Suprapubic skin (tissue), 4 donors: ENCODE measurements around the gene FMN1. TPM values are rescaled to one million over a fixed set of nuclear protein-coding genes. Genes with fewer than 3 reads are reported as not detected.

Source experiments
- DNase-seq, 2 donors: peaks; one replicate each; pipeline ENCODE4 v3.0.0-alpha.2; 2019; ENCODE audit warnings: low spot score in 2 of 2
- H3K27ac ChIP-seq: fragments of 200-600 bp; sonication (generic); one replicate; pipeline ENCODE4 v1.5.1; 2019
- H3K27me3 ChIP-seq: fragments of 200-600 bp; sonication (generic); one replicate; pipeline ENCODE4 v1.5.1; 2019
- H3K36me3 ChIP-seq: fragments of 200-600 bp; sonication (generic); one replicate; pipeline ENCODE4 v1.5.1; 2019
- H3K4me1 ChIP-seq: fragments of 200-600 bp; sonication (generic); one replicate; pipeline ENCODE4 v1.5.1; 2019
- H3K4me3 ChIP-seq: fragments of 200-600 bp; sonication (generic); one replicate; pipeline ENCODE4 v1.5.1; 2019; ENCODE audit warnings: mild to moderate bottlenecking
- H3K9me3 ChIP-seq: fragments of 200-600 bp; sonication (generic); one replicate; pipeline ENCODE4 v1.5.1; 2019
- CTCF ChIP-seq, 2 donors: fragments of 200-600 bp in 1 of 2; fragments of 450-650 bp in 1 of 2; sonication (generic) in 1 of 2; IDR thresholded peaks; one replicate each; pipeline ENCODE4 v1.5.1; 2016 to 2019; ENCODE audit warnings: antibody characterized with exemption in 2 of 2, mild to moderate bottlenecking in 1 of 2, moderate library complexity in 1 of 2
- EP300 ChIP-seq: sonication (generic); formaldehyde crosslinking; IDR thresholded peaks from one replicate; pipeline ENCODE4 v1.6.1; 2017; ENCODE audit warnings: antibody characterized with exemption
- POLR2A ChIP-seq, 2 donors: fragments of 450-650 bp; IDR thresholded peaks; one replicate each; pipeline ENCODE4 v1.6.1; 2017; ENCODE audit warnings: antibody characterized with exemption in 2 of 2, mild to moderate bottlenecking in 2 of 2, moderate library complexity in 2 of 2
- POLR2AphosphoS5 ChIP-seq, 3 donors: sonication (generic); formaldehyde crosslinking; IDR thresholded peaks; one replicate each; pipeline ENCODE4 v1.6.1; 2017; ENCODE audit warnings: antibody characterized with exemption in 3 of 3
- WGBS: methylation state at CpG from one replicate; pipeline ENCODE4 v1.1.5; 2018; 5-methylcytosine and 5-hydroxymethylcytosine counted together
- total RNA-seq, 4 donors: library from RNA; depleted of rRNA; stranded (reverse); fragments of >200 nt; gene quantifications; one replicate each; pipeline ENCODE4 v1.1.0, GENCODE V29; 2016

Gene FMN1
- total RNA-seq, 4 donors from 2014 or later = 19.8 to 47.3 (median 33.1) TPM

GRCh38 chr15:33124811-33125210 is 69.7 kb downstream of the FMN1 start:
- WGBS = 36% methylated on average over 4 of the region's 4 CpGs
- Histone ChIP-seq H3K36me3 (no peaks in the 10 kb centered on the region), H3K27ac (no peak overlapping the region), H3K9me3 (no peaks in the 10 kb centered on the region), H3K27me3 (no peaks in the 10 kb centered on the region), H3K4me3 (no peak overlapping the region), H3K4me1 (peaks cover 11% of the 10 kb centered on the region)
- no peak for TF ChIP-seq CTCF (IDR thresholded peaks at IDR 0.05)
- no peak for TF ChIP-seq EP300
- TF ChIP-seq POLR2A (IDR thresholded peaks at IDR 0.05) = no peak
- TF ChIP-seq POLR2AphosphoS5 (IDR thresholded peaks at IDR 0.05) = no peak
- DNase-seq = no peak

- Histone ChIP-seq H3K27me3 (no peaks in the 10 kb centered on the region), H3K4me3 (no peak overlapping the region), H3K9me3 (no peaks in the 10 kb centered on the region), H3K27ac (no peak overlapping the region), H3K36me3 (no peaks in the 10 kb centered on the region), H3K4me1 (peaks cover 11% of the 10 kb centered on the region)
- no peak for DNase-seq
- TF ChIP-seq CTCF (IDR thresholded peaks at IDR 0.05) = no peak
- TF ChIP-seq EP300 = no peak
- no peak for TF ChIP-seq POLR2A (IDR thresholded peaks at IDR 0.05)
- TF ChIP-seq POLR2AphosphoS5 (IDR thresholded peaks at IDR 0.05) = no peak
- WGBS = 80% methylated on average over 4 of the region's 4 CpGs
These were observed 70.2 kb downstream of the FMN1 start for GRCh38 chr15:33124279-33124678.

- WGBS = 93% methylated on average over 4 of the region's 4 CpGs
- no peaks in the 10 kb centered on the region for H3K27me3 ChIP-seq
- no peak for TF ChIP-seq POLR2A (IDR thresholded peaks at IDR 0.05)
- no peak for TF ChIP-seq CTCF (IDR thresholded peaks at IDR 0.05)
- no peak for TF ChIP-seq EP300
- no peak for TF ChIP-seq POLR2AphosphoS5 (IDR thresholded peaks at IDR 0.05)
- no peak overlapping the region for H3K27ac ChIP-seq
- no peaks in the 10 kb centered on the region for H3K9me3 ChIP-seq
- DNase-seq = no peak
- H3K4me1 ChIP-seq = no peaks in the 10 kb centered on the region
- H3K36me3 ChIP-seq = no peaks in the 10 kb centered on the region
- H3K4me3 ChIP-seq = no peak overlapping the region
These were observed 74.6 kb downstream of the FMN1 start for GRCh38 chr15:33119865-33120264.

- Histone ChIP-seq H3K4me1 (no peaks in the 10 kb centered on the region), H3K4me3 (no peak overlapping the region), H3K27ac (no peak overlapping the region), H3K9me3 (no peaks in the 10 kb centered on the region), H3K27me3 (no peaks in the 10 kb centered on the region), H3K36me3 (no peaks in the 10 kb centered on the region)
- WGBS = 54% methylated on average over 6 of the region's 6 CpGs
- no peak for DNase-seq
- no peak for TF ChIP-seq EP300
- no peak for TF ChIP-seq POLR2AphosphoS5 (IDR thresholded peaks at IDR 0.05)
- no peak for TF ChIP-seq CTCF (IDR thresholded peaks at IDR 0.05)
These were observed 75.2 kb downstream of the FMN1 start for GRCh38 chr15:33119273-33119672.

GRCh38 chr15:33116198-33116597 is 78.3 kb downstream of the FMN1 start:
- TF ChIP-seq POLR2A (IDR thresholded peaks at IDR 0.05) = no peak
- TF ChIP-seq CTCF (IDR thresholded peaks at IDR 0.05) = no peak
- no peak for TF ChIP-seq EP300
- no peak for TF ChIP-seq POLR2AphosphoS5 (IDR thresholded peaks at IDR 0.05)
- no peaks in the 10 kb centered on the region for H3K4me1 ChIP-seq
- WGBS = 76% methylated on average over 8 of the region's 8 CpGs

More at GRCh38 chr15:33116198-33116597, 78.3 kb downstream of the FMN1 start:
- Histone ChIP-seq H3K36me3 (no peaks in the 10 kb centered on the region), H3K27ac (no peak overlapping the region), H3K27me3 (no peaks in the 10 kb centered on the region), H3K9me3 (no peaks in the 10 kb centered on the region), H3K4me3 (no peak overlapping the region)
- no peak for DNase-seq
